ENCODE results near the gene ABCC5. TPM values are rescaled to one million over a fixed set of nuclear protein-coding genes. Genes with fewer than 3 reads are reported as not detected.

The ABCC5 gene
- total RNA-seq, 1 donor from 2014 or later = 49.4 TPM

- Histone ChIP-seq H3K27me3 (ENCODE audit: low read depth) (no peaks in the 10 kb centered on the region), H3K27ac (replicated peaks) (no peak overlapping the region), H3K36me3 (peaks cover 92% of the 10 kb centered on the region), H3K4me1 (no peaks in the 10 kb centered on the region), H3K9me3 (replicated peaks) (no peaks in the 10 kb centered on the region), H3K4me3 (no peak overlapping the region)
- no peak for TF ChIP-seq CTCF (IDR thresholded peaks at IDR 0.05; ENCODE audit: borderline replicate concordance)
- no peak for DNase-seq
- intact Hi-C loops (cut with micrococcal nuclease) = no loop called here
These were observed 64.1 kb downstream of the ABCC5 start for GRCh38 chr3:183953471-183954070.

GRCh38 chr3:183951459-183951858 lies 66.2 kb downstream of the ABCC5 start:
- H3K27ac ChIP-seq (replicated peaks) = no peak overlapping the region
- intact Hi-C loops (cut with micrococcal nuclease) = no loop called here
- no peaks in the 10 kb centered on the region for H3K4me1 ChIP-seq
- no peak for TF ChIP-seq CTCF (IDR thresholded peaks at IDR 0.05; ENCODE audit: borderline replicate concordance)
- H3K9me3 ChIP-seq (replicated peaks) = no peaks in the 10 kb centered on the region
- DNase-seq = no peak
- H3K4me3 ChIP-seq = no peak overlapping the region
- no peaks in the 10 kb centered on the region for H3K27me3 ChIP-seq (ENCODE audit: low read depth)
- peaks cover 98% of the 10 kb centered on the region for H3K36me3 ChIP-seq

- TF ChIP-seq CTCF (IDR thresholded peaks at IDR 0.05; ENCODE audit: borderline replicate concordance) = no peak
- H3K4me1 ChIP-seq = no peaks in the 10 kb centered on the region
- H3K4me3 ChIP-seq = no peak overlapping the region
- H3K27me3 ChIP-seq (ENCODE audit: low read depth) = no peaks in the 10 kb centered on the region
- no peak overlapping the region for H3K27ac ChIP-seq (replicated peaks)
- H3K36me3 ChIP-seq = peaks cover 98% of the 10 kb centered on the region
- intact Hi-C loops (cut with micrococcal nuclease) = no loop called here
- no peaks in the 10 kb centered on the region for H3K9me3 ChIP-seq (replicated peaks)
- DNase-seq = no peak
These were observed 68.0 kb downstream of the ABCC5 start for GRCh38 chr3:183949690-183950089.

- H3K36me3 ChIP-seq = peaks cover 100% of the 10 kb centered on the region
- intact Hi-C loops (cut with micrococcal nuclease) = no loop called here
These were observed 71.6 kb downstream of the ABCC5 start for GRCh38 chr3:183946037-183946436.

GRCh38 chr3:183944775-183945174 lies 72.9 kb downstream of the ABCC5 start:
- Histone ChIP-seq H3K4me1 (peaks cover 4% of the 10 kb centered on the region), H3K27ac (replicated peaks) (no peak overlapping the region), H3K4me3 (no peak overlapping the region), H3K9me3 (replicated peaks) (no peaks in the 10 kb centered on the region), H3K36me3 (peaks cover 99% of the 10 kb centered on the region), H3K27me3 (ENCODE audit: low read depth) (no peaks in the 10 kb centered on the region)
- TF ChIP-seq CTCF (IDR thresholded peaks at IDR 0.05; ENCODE audit: borderline replicate concordance) = no peak
- DNase-seq = no peak
- intact Hi-C loops (cut with micrococcal nuclease) = no loop called here

More at GRCh38 chr3:183946037-183946436, 71.6 kb downstream of the ABCC5 start:
- H3K4me3 ChIP-seq = no peak overlapping the region
- H3K27ac ChIP-seq (replicated peaks) = no peak overlapping the region
- no peaks in the 10 kb centered on the region for H3K9me3 ChIP-seq (replicated peaks)
- peaks cover 2% of the 10 kb centered on the region for H3K4me1 ChIP-seq
- no peak for TF ChIP-seq CTCF (IDR thresholded peaks at IDR 0.05; ENCODE audit: borderline replicate concordance)
- no peak for DNase-seq
- H3K27me3 ChIP-seq (ENCODE audit: low read depth) = no peaks in the 10 kb centered on the region

All from left ventricle myocardium inferior (tissue), 1 donor.